ENCODE data around the gene INPP5D.
A peak's percentile ranks its signal among the peaks of the same experiment; 100 is the strongest.

INPP5D gene

DNA sequence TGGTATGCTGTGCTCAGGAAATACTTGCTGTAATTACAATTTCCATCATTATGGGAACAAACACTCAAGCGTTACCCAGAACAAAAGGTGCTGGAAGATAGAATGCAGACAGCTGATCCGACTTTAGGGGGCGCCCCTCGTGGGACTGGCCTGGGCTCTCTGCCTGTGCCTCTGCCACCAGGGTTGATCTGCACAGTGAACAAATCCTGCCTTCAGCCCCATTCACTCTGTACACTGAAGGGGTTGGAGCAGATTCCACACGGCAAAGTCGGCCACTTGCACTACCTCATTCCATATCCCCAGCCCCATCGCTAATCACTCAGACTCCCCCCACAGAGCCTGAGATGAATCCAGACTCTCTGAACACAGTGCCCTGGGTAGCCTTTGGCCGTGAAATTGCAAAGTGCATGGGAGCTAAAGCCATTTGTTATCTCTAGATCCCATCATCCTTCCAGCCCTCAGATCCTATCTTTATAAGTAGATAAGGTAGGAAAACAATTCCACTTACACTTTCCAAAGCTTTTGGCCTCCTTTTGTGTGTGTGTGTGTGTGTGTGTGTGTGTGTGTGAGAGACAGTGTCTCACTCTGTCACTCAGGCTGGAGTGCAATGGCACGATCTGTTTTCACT lies 69.3 kb downstream of the INPP5D start:
- Mint-ChIP-seq H3K4me3 (no peak overlapping the region), H3K27ac (no peak overlapping the region), H3K36me3 (ENCODE audit: low read depth) (peaks cover 51% of the 10 kb centered on the region), H3K27me3 (no peaks in the 10 kb centered on the region), H3K4me1 (peaks cover 14% of the 10 kb centered on the region), H3K9me3 (peaks cover 7% of the 10 kb centered on the region)
- DNase-seq: no peak
- ATAC-seq: no peak

DNA sequence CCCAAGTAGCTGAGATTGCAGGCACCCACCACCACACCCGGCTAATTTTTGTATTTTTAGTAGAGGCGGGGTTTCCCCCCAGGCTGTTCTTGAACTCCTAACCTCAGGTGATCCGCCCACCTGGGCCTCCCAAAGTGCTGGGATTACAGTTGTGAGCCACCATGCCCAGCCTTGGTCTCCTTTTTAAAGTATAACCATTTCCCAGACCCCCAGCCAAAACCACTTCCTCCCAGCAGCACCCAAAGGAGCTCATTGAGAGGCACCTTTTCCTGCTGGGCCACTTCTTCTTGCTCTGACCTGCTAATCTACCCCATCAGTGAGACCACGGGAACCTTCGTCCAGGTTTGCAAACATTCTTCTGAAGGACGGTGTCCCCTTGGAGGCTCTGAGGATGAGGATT lies 69.9 kb downstream of the INPP5D start:
- Mint-ChIP-seq H3K4me1 (peaks cover 14% of the 10 kb centered on the region), H3K27ac (no peak overlapping the region), H3K27me3 (no peaks in the 10 kb centered on the region), H3K36me3 (ENCODE audit: low read depth) (peaks cover 57% of the 10 kb centered on the region), H3K4me3 (no peak overlapping the region), H3K9me3 (peaks cover 10% of the 10 kb centered on the region)
- no peak for DNase-seq
- ATAC-seq: no peak

GRCh38 chr2:233130481-233131020 lies 70.4 kb downstream of the INPP5D start:
- Mint-ChIP-seq H3K4me1 (peaks cover 14% of the 10 kb centered on the region), H3K4me3 (no peak overlapping the region), H3K27me3 (no peaks in the 10 kb centered on the region), H3K27ac (peak overlapping the region; percentile 42), H3K36me3 (ENCODE audit: low read depth) (peaks cover 61% of the 10 kb centered on the region), H3K9me3 (peaks cover 10% of the 10 kb centered on the region)
- no peak for ATAC-seq
- no peak for DNase-seq

DNA sequence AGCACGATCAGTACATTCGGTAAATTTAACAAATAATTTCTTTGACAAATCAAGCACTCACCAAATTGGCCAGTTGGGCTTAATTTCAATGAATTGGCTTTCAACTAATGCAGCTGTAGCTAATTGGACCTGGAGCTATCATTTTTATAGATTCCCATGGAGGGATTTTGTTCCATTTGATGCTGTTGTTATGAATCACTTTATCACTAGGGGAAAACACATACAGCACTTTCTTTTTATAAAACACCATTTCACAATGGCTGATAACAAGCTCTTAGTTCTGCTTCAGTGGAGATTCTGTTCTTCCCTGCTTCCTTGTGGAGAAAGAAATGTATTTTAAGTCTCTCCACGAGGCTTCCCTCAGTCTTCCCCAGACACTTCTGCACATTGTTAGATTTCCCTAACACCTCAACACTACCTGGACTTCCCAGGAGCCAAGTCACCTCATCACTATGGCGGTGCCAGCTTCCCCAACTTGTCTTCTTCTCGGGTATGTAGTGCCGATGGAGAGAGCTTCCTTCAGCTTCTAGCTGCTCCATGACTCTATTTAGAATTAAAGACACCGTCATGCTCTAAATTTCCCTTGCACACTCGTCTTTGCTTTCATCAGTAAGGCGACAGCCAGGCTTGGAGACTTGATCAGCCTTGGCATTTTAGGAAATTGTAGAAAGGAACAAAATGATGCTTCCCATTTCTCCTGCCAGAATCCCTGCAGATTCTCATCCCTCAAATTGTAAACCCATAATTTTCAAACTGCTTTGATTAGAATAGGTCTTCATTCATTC lies 72.0 kb downstream of the INPP5D start:
- H3K27ac Mint-ChIP-seq: peak overlapping the region; percentile 11
- no peaks in the 10 kb centered on the region for H3K27me3 Mint-ChIP-seq
- peaks cover 10% of the 10 kb centered on the region for H3K9me3 Mint-ChIP-seq
- no peak overlapping the region for H3K4me3 Mint-ChIP-seq
- ATAC-seq: no peak
- H3K4me1 Mint-ChIP-seq: peaks cover 14% of the 10 kb centered on the region
- H3K36me3 Mint-ChIP-seq (ENCODE audit: low read depth): peaks cover 65% of the 10 kb centered on the region
- DNase-seq: no peak

DNA sequence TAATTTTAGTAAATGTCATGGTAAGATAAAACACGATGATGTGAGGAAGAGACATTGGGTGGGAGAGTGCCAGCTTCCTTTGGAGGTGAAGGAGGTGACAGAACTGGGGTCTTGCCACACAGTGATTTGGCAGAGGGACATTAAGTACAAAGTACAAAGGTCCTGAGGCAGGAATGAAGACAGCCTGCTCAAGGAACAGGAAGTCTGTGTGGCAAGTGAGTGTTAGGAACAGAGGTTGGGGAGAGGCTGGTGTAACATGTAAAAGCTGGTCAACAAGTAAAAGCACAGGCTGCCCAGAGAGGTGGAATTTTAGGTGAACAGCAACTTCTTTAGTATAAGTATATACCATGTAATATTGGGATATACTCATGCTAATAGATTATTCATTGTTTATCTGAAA lies 73.1 kb downstream of the INPP5D start:
- Mint-ChIP-seq H3K27ac (no peak overlapping the region), H3K36me3 (ENCODE audit: low read depth) (peaks cover 63% of the 10 kb centered on the region), H3K4me1 (peaks cover 14% of the 10 kb centered on the region), H3K9me3 (peaks cover 10% of the 10 kb centered on the region), H3K27me3 (no peaks in the 10 kb centered on the region), H3K4me3 (no peak overlapping the region)
- no peak for ATAC-seq
- DNase-seq: no peak

- H3K27me3 Mint-ChIP-seq: no peaks in the 10 kb centered on the region
- peaks cover 7% of the 10 kb centered on the region for H3K4me1 Mint-ChIP-seq
- no peak for DNase-seq
- peaks cover 57% of the 10 kb centered on the region for H3K36me3 Mint-ChIP-seq (ENCODE audit: low read depth)
- no peak overlapping the region for H3K27ac Mint-ChIP-seq
- peaks cover 10% of the 10 kb centered on the region for H3K9me3 Mint-ChIP-seq
- no peak overlapping the region for H3K4me3 Mint-ChIP-seq
- no peak for ATAC-seq
These were observed 75.3 kb downstream of the INPP5D start for GRCh38 chr2:233135421-233135820.

DNA sequence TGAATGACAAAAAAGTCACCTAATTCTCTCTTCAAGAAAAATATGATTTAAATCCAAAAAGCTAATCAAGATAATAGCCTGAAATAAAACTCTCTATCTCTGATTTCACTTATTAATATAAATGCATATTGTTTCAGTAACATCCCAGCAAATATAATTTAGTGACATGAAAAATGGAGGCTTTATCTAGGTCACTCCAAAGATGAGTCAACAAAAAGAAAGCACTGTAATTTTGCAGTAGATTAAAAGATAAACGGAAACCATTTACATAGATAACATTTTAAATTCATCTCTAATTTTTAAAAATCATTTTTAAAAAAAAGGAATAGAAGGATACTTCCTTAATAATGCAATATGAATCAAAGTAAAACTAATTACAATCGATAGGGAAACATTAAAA lies 76.9 kb downstream of the INPP5D start:
- Mint-ChIP-seq H3K36me3 (ENCODE audit: low read depth) (peaks cover 63% of the 10 kb centered on the region), H3K4me1 (peaks cover 17% of the 10 kb centered on the region), H3K27ac (no peak overlapping the region), H3K27me3 (no peaks in the 10 kb centered on the region), H3K9me3 (peaks cover 10% of the 10 kb centered on the region), H3K4me3 (no peak overlapping the region)
- DNase-seq: no peak
- ATAC-seq: no peak

DNA sequence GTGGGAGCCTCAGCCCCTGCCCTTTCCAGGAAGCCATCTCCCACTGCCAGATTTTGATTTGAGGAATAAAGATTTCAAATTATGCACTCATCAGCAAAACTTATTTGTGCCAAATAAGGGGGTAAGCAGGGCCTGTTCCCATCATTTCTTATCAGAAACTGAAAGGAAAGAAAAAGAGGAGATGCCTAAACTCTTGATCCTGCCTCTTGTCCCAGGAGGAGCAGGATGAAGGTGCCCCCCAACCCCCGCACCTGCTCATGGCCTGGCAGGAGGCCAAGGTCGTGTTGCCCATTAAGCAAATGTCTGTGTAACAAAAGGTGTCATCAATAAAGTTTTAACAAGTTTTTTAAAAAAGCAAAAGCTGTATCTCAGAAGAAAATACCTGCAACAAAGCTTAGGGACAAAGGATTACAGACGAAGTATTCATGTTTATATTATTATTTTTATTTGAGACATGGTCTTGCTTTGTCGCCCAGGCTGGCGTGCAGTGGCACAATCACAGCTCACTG lies 80.0 kb downstream of the INPP5D start:
- Mint-ChIP-seq H3K4me1 (peaks cover 28% of the 10 kb centered on the region), H3K4me3 (no peak overlapping the region), H3K27me3 (no peaks in the 10 kb centered on the region), H3K9me3 (peaks cover 4% of the 10 kb centered on the region), H3K27ac (no peak overlapping the region), H3K36me3 (ENCODE audit: low read depth) (peaks cover 58% of the 10 kb centered on the region)
- ATAC-seq (no peak), DNase-seq (no peak)

GRCh38 chr2:233140978-233141377 lies 80.8 kb downstream of the INPP5D start:
- Mint-ChIP-seq H3K4me1 (peaks cover 28% of the 10 kb centered on the region), H3K27ac (no peak overlapping the region), H3K4me3 (no peak overlapping the region), H3K36me3 (ENCODE audit: low read depth) (peaks cover 59% of the 10 kb centered on the region), H3K27me3 (no peaks in the 10 kb centered on the region), H3K9me3 (peaks cover 4% of the 10 kb centered on the region)
- no peak for ATAC-seq
- no peak for DNase-seq

- ATAC-seq: no peak
- Mint-ChIP-seq H3K36me3 (ENCODE audit: low read depth) (peaks cover 60% of the 10 kb centered on the region), H3K4me3 (no peak overlapping the region), H3K27ac (peak overlapping the region; percentile 40), H3K27me3 (no peaks in the 10 kb centered on the region), H3K9me3 (peaks cover 4% of the 10 kb centered on the region), H3K4me1 (peaks cover 28% of the 10 kb centered on the region)
- no peak for DNase-seq
These were observed 81.8 kb downstream of the INPP5D start for GRCh38 chr2:233141901-233142300.

DNA sequence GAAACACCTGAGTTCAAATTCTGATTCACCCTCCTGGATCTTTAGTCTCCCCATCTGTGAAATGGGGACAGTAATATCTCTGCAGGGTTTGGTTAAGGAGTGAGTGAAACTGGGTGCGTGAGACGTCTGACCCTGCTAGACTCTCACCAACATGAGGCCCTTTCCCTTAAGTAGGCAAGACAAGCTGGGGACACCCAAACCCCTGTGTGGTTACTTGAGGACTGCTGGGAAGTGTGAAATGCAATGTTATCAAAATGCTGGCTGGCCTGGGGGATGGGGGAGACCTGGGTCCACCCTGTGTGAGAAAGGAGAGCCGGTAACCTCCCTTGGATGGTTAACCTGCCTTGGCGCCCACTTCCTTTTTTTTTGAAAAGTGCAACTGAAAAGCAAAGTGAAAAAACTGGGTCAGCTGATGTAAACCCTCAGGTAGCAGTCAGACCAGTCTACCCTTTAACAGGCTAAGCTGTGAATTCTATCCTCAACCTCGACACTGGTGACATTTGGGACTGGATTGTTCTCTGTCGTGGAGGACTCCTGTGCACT lies 82.3 kb downstream of the INPP5D start:
- Mint-ChIP-seq H3K27ac (peak overlapping the region; percentile 40), H3K4me3 (no peak overlapping the region), H3K4me1 (peaks cover 28% of the 10 kb centered on the region), H3K36me3 (ENCODE audit: low read depth) (peaks cover 63% of the 10 kb centered on the region), H3K9me3 (peaks cover 4% of the 10 kb centered on the region), H3K27me3 (no peaks in the 10 kb centered on the region)
- peak; percentile 27 for DNase-seq
- peak; percentile 67 for ATAC-seq

DNA sequence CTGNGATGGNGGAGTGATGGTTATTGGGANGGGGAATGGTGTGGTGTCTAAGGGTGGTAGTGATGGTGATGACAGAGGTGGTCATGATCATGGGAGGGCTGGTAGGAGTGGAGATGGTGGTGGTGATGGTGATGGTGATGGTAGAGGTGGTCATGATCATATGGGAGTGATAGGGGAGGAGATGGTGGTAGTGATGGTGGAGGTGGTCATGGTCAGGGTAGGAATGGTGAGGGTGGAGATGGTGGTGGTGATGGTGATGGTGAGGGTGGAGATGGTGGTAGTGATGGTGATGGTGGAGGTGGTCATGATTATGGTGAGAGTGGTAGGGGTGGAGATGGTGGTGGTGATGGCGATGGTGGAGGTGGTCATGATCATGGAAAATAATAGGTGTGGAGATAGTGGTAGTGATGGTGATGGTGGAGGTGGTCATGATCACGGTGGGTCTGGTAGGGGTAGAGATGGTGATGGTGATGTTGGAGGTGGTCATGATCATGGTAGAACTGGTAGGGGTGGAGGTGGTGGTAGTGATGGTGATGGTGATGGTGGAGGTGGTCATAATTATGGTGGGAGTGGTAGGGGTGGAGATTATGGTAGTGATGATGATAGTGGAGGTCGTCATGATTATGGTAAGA lies 83.7 kb downstream of the INPP5D start:
- Mint-ChIP-seq H3K27me3 (no peaks in the 10 kb centered on the region), H3K4me1 (peaks cover 28% of the 10 kb centered on the region), H3K9me3 (peaks cover 4% of the 10 kb centered on the region), H3K4me3 (no peak overlapping the region), H3K36me3 (ENCODE audit: low read depth) (peaks cover 71% of the 10 kb centered on the region), H3K27ac (peak overlapping the region; percentile 50)
- ATAC-seq (no peak), DNase-seq (no peak)

GRCh38 chr2:233145726-233146125 lies 85.6 kb downstream of the INPP5D start:
- no peak for DNase-seq
- H3K27ac Mint-ChIP-seq: no peak overlapping the region
- no peaks in the 10 kb centered on the region for H3K27me3 Mint-ChIP-seq
- H3K4me3 Mint-ChIP-seq: no peak overlapping the region
- H3K36me3 Mint-ChIP-seq (ENCODE audit: low read depth): peaks cover 75% of the 10 kb centered on the region
- no peak for ATAC-seq
- H3K9me3 Mint-ChIP-seq: peaks cover 4% of the 10 kb centered on the region
- peaks cover 24% of the 10 kb centered on the region for H3K4me1 Mint-ChIP-seq

DNA sequence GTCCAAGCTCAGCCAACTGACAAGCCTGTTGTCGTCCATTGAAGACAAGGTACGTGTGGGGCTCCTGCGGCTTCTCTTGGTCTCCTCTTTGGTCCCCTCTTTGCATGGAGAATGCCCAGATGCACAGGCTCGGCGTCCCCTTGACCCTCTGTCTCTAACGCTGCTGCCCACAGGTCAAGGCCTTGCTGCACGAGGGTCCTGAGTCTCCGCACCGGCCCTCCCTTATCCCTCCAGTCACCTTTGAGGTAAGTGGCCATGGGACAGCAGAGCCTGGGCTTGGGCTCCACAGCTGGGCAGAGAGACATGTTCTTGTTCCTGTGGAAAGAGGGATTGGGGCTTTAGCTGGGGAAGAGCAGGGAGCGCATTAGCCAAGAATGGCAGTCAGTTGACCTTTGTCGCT lies 86.1 kb downstream of the INPP5D start:
- Mint-ChIP-seq H3K9me3 (peaks cover 4% of the 10 kb centered on the region), H3K27ac (no peak overlapping the region), H3K4me1 (peaks cover 20% of the 10 kb centered on the region), H3K36me3 (ENCODE audit: low read depth) (peaks cover 74% of the 10 kb centered on the region), H3K27me3 (no peaks in the 10 kb centered on the region), H3K4me3 (no peak overlapping the region)
- no peak for ATAC-seq
- no peak for DNase-seq

All from activated naive CD8-positive, alpha-beta T cell treated with anti-CD3 and anti-CD28 coated beads, Interleukin-2, amount 50 U/mL, for 24 hours (primary cell).